Measurements from ENCODE around the gene ZCCHC7.
"Not testable (repeated sequence)": the region's sequence is repeated elsewhere in the genome, so short reads cannot be mapped to it uniquely, and the experiment has no call there.

Gene ZCCHC7

GRCh38 chr9:37182718-37183117, 62.3 kb downstream of the ZCCHC7 start:
- no peak for TF ChIP-seq ZFX (IDR thresholded peaks at IDR 0.05)
- TF ChIP-seq CTCF (conservative IDR thresholded peaks at IDR 0.05): no peak
- H3K27ac ChIP-seq: no peak overlapping the region

- H3K27ac ChIP-seq: no peak overlapping the region
- TF ChIP-seq ZFX (IDR thresholded peaks at IDR 0.05): no peak
Measured at GRCh38 chr9:37184905-37185867, 64.8 kb downstream of the ZCCHC7 start.

GRCh38 chr9:37187292-37187691, 66.9 kb downstream of the ZCCHC7 start:
- H3K27ac ChIP-seq: no peak overlapping the region
- TF ChIP-seq CTCF (conservative IDR thresholded peaks at IDR 0.05) (no peak), ZFX (IDR thresholded peaks at IDR 0.05) (no peak)

GRCh38 chr9:37187713-37188439, 67.5 kb downstream of the ZCCHC7 start:
- no peak overlapping the region for H3K27ac ChIP-seq

GRCh38 chr9:37190739-37191138, 70.4 kb downstream of the ZCCHC7 start:
- H3K27ac ChIP-seq: not testable (repeated sequence)

More at GRCh38 chr9:37187713-37188439, 67.5 kb downstream of the ZCCHC7 start:
- no peak for TF ChIP-seq CTCF (conservative IDR thresholded peaks at IDR 0.05)
- no peak for TF ChIP-seq ZFX (IDR thresholded peaks at IDR 0.05)

- TF ChIP-seq CTCF (conservative IDR thresholded peaks at IDR 0.05) (no peak), ZFX (IDR thresholded peaks at IDR 0.05) (no peak)
- H3K27ac ChIP-seq: no peak overlapping the region
Measured at GRCh38 chr9:37191403-37192089, 71.2 kb downstream of the ZCCHC7 start.

- TF ChIP-seq CTCF (conservative IDR thresholded peaks at IDR 0.05) (no peak), ZFX (IDR thresholded peaks at IDR 0.05) (no peak)
Measured at GRCh38 chr9:37192803-37193202, 72.4 kb downstream of the ZCCHC7 start.

More at GRCh38 chr9:37192803-37193202, 72.4 kb downstream of the ZCCHC7 start:
- H3K27ac ChIP-seq: no peak overlapping the region

Data from C4-2B (cell line).